Measurements from ENCODE around the gene EXTL2.

DNA sequence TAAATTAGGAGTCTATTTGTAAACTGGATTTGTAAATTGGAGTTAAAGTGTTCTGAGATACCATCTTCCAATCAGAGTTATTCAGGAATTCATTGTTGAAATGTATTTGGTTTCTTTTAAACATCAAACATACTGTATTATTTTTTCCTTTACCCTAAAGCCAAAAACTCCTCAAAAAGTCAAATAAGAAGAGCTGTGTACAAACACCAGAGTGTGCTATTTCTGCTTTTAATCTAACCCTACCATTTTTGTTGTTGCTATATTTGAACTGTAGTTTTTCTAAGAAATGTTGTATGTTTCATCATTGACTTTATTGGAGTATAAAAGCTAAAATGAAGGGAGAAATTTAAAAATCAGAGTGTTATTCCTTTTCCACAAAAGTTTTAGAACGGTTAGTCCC, 37.1 kb upstream of the EXTL2 start:
- TF ChIP-seq, protein P1, sequence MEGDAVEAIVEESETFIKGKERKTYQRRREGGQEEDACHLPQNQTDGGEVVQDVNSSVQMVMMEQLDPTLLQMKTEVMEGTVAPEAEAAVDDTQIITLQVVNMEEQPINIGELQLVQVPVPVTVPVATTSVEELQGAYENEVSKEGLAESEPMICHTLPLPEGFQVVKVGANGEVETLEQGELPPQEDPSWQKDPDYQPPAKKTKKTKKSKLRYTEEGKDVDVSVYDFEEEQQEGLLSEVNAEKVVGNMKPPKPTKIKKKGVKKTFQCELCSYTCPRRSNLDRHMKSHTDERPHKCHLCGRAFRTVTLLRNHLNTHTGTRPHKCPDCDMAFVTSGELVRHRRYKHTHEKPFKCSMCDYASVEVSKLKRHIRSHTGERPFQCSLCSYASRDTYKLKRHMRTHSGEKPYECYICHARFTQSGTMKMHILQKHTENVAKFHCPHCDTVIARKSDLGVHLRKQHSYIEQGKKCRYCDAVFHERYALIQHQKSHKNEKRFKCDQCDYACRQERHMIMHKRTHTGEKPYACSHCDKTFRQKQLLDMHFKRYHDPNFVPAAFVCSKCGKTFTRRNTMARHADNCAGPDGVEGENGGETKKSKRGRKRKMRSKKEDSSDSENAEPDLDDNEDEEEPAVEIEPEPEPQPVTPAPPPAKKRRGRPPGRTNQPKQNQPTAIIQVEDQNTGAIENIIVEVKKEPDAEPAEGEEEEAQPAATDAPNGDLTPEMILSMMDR (optimal IDR thresholded peaks at IDR 0.05 in 1 of 3, IDR thresholded peaks at IDR 0.05 in 1 of 3, conservative IDR thresholded peaks at IDR 0.05 in 1 of 3; ENCODE audit: extremely low read depth in 1 of 3, insufficient read depth in 2 of 3, low read length in 3 of 3) = no peak
- no peak for TF ChIP-seq EZH2 (IDR thresholded peaks at IDR 0.05; ENCODE audit: low read length)
